HK-2 (cell line): ENCODE data around the gene CCDC85C.

Experiments
- DNase-seq: peaks from one replicate; pipeline ENCODE4 v3.0.0-alpha.2; 2018; ENCODE audit not compliant: unreplicated experiment

CCDC85C gene

DNA sequence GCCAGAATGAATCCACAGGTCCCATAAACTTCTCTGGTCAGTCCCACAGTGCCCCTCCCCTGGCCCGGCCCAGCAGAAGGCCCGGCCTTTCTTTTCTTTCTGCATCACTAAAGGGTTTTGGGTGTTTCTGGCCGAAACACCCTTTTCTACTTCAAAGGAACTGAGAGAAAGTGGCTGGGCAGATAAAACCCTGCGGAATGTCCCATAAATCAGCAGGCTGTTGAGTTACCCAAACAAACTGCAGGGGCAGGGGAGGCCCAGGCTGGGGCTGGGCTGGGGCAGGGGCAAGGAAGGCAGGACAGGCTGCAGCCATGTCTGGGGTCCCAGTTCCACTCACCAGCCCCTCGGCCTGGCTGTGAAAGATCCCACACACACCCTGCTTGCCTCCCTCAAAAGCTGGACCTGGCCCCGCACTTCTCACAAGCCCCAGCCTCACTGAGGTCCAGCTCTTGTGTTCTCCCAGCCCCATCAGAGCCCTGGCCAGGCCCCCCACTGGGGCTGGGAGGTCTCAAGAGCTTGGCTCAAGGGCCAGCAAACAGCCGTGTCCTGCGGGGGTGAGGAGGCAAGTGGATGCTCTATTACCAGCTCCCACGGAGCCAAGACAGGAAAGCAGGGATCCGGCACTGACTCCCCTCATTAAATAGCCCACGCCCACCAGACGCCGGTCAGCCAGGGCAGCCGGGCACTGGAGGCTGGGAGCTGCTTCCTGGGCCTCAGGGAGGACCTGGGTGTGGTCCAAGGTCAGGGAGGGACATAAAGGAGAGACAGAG lies 80.9 kb downstream of the CCDC85C start:
- DNase-seq = no peak

DNA sequence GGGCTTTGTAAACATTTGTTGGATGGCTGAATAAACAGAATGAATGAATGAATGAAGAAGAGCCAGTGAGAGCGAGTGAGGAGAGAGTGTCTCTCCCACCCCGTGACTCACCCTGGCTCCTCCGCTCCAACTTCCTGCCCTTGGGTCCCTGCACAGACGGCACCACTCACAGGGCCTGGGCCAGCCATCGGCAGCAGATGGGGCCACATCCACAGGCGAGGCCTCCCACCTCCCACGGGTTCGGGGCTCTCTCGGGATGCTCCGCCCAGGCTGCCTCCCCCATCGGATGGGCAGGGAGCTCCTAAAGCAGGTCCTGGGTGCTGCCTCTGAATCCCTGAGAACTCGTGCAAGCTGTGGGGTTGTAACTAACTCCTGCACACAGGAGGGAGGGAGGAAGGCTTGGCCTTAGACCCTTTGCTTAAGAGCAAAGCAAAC lies 81.5 kb downstream of the CCDC85C start:
- DNase-seq = peak; percentile 38

DNA sequence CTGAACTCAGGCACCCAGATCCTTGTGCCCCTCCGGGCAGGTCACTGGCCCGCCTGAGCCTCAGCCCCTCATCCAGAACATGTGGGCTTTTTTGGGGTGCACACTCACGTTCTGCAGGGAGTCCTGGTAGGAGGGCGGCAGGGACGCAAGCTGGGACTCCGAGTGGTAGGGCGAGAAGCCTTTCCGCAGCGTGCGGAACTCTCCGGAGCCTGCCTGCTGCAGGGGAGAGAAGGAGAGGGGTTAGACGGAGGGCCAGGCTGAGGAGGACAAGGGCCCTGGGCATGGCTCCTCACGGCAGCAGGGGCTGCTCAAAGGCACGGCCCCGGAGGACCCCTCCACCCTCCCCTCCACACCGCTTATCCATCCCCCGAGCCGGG lies 82.0 kb downstream of the CCDC85C start:
- no peak for DNase-seq

DNA sequence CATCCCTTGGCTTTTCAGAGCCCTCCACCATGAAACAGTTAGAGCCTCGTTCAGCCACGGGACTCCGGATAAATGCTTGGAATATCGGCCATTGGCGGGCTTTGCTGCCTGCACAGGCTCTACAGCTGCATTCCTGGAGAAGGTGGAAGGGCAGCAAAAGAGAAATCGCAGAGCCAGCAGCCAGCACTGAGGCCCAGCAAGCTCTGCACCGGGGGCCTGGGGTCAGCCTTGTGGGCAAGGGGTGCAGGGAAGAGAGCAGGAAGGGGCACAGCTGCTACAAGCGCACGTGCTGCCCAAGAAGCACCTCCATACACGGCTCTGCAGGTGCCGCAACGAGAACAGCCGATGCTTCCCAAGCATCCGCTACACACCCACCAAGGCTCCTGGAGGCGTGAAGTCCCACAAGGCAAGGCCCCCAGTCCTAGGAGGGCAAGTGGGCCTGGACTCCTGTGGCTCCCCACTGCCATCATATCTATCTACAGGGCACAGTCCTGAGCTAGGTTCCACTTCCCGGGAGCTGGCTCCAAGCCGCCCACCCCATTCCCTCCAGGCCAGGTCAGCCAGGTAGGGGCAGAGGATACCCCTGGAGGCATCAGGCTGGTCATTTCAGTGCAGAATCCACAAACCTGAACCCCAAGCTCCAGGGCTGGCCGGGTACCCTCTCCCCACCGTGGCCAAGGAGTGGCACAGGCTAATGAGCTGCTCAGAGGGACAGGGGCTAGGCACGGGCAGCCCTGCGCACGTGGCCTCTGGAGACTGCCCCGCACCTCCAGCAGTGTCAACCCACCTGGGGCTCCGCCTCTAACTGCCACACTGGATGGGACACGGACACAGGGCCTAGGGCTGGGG lies 82.6 kb downstream of the CCDC85C start:
- no peak for DNase-seq

DNA sequence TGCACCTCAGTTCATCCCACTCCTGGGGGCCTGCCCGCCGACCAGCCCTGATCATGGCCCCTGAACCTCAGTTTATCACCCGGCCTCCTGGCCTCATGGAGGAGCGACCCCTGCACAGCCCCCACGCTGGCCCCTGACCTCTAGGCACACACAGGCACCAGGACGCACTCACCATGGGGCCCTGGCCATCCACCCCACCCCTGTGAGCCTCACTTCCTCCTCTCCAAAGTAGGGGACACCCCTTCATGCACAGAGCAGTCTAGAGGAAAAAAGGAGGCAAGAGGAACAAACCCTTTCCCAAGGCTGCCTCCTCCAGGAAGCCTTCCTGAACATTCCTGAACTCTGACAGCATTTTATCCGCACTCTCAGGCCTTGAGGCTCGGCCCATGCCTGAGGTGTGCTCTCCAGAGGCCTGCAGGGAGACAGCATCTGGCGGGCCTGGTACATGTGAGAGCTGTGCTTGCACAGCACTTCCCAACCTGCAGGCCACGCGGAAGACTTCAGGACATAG lies 83.4 kb downstream of the CCDC85C start:
- no peak for DNase-seq

DNA sequence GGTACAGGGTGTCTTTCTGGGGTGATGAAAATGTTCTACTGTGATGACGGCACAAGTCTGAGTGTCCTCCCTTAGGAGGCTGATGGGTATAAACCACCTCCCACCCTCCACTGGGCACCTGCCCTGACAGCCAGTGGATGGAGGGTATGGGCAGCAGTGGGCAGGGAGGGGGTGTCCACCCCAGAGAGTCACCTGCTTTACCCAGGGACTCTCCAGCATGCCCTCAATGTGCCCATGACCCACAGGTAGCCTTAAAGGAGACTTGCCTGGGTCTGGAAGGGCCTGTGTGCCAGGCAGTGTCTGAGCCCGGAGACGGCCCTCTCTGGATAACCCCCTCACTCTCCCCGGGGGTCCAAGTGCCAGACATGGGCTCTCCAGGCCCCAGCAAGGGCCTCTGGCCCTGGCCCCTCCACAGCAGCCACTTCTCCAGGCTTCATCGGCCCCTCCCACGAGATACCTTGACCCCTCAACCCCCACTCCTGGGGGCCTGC lies 84.0 kb downstream of the CCDC85C start:
- no peak for DNase-seq

DNA sequence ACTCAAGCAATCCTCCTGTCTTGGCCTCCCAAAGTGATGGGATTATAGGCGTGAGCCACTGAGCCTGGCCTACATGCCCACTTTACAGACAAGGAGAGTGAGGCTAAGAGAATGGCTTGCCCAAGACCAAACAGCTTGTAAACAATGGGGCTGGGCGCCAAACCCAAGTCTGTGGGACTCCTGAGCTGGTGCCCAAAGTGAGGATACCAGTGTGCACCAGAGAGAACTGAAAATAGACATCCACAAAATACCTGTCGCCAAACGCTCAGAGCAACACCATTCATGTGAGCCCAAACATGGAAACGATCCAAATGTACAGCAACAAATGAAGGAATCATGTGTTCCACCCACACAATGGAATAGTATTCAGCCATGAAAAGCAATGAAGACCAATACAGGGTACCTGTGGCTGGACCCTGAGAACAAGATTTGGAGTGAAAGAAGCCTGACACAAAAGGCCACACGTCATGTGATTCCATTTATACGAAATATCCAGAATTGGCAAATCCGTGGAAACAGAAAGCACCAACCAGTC lies 84.6 kb downstream of the CCDC85C start:
- no peak for DNase-seq

DNA sequence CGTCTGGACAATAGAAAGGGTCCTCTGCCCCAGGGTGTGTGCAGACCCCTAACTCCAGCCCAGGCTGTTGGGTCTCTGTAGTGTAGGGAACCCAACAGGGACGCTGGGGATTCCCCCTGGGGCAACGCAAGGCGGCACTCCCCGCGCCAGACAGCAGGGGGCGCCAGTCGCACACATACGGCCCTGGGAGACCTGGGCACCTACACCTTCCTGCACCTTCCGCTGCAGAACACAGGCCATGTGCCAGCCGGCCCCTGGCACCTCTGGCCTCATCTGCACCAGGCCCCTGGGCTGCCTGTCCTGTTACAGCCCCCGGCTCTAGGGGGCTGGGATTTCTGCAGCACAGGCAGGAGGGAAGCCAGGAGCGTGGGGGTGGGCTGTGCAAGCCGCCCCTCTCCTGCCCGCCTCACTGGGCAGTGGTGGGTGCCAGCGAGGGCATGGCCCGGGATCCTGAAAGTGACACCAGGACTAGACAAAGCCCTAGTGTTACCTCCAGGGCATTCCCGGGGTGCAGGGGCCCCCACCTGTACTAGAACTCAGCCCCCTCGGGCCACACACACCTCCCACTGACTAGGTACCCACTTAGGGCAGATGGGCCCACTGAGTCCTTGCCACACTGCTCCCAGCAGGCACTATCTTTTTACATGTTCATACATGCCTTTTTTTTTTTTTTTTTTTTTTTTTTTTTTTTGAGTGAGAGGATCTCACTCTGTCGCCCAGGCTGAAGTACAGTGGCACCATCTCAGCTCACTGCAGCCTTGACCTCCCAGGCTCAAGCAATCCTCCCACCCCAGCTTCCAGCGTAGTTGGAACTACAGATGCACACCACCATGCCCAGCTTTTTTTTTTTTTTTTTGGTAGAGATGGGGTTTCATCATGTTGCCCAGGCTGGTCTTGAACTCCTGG lies 85.3 kb downstream of the CCDC85C start:
- peak; percentile 82 for DNase-seq

DNA sequence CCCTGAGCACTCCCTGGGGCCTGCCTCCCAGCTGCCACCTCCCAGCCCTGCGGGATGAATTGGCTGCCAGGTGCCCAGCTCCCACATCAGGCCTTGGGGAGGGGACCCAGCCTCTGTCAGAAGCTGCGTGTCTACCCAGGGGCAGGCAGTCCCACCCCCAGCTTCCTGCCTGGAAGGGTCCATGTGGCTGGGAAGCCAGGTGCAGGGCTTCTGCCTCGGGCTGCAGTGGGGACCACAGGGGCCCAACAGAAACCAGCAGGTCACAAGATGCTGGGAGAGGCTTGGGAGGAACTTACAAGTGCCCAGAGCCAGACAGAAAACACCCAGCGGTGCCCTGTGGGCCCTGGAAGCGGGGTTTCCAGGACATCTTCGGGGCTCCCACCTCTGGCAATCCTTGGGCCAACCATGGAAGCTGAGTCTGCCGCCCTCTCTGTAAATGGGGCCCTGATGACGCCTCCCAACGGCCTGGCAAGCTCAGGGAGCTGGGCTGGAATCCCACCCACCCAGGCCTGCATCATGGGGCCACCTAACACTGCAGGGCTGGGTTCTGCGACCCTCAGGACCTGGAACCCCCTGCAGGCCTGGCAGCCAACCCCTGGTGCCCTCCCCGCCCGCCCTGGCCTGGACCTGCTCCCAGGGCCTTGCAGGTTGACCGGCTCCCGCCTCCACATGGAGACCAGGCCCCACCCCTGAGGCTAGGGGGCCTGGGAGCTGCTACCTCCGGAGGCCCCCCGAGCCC lies 86.2 kb downstream of the CCDC85C start:
- no peak for DNase-seq

DNA sequence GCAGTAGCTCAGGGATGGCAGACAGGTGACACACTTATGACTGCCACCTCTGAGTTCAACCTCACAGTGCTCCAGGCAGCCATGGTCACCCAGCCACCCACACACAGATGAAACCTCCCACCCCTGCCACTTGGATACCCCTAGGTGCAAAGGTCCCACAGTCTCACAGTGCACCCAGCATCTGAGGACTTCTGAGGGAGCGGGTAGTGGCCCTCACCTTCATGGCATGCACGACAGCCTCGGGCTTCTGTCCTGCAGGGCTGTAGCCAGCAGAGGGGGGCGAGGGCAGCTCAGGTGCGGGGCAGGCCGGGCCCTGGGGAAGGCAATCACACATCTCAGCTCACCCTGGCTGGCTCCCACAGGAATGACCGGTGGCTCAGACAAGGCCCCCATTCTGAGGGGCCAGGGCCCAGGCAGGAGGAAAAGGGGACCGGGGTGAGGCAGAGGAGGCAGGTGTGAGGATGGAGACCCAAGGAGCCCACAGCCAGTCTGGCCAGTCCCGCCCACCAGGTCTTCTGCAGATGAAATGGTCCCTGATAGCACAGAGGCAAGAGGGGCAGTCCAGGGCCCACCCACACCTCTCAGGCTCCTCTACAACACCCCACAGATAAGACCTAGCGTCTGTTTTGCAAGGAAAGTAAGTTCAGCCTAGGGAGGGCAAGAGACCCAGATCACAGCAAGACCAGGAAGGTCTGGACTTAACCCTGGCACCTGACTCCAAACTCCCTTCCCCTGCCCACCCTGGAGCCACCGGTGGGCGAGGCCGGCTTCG lies 87.0 kb downstream of the CCDC85C start:
- no peak for DNase-seq

DNA sequence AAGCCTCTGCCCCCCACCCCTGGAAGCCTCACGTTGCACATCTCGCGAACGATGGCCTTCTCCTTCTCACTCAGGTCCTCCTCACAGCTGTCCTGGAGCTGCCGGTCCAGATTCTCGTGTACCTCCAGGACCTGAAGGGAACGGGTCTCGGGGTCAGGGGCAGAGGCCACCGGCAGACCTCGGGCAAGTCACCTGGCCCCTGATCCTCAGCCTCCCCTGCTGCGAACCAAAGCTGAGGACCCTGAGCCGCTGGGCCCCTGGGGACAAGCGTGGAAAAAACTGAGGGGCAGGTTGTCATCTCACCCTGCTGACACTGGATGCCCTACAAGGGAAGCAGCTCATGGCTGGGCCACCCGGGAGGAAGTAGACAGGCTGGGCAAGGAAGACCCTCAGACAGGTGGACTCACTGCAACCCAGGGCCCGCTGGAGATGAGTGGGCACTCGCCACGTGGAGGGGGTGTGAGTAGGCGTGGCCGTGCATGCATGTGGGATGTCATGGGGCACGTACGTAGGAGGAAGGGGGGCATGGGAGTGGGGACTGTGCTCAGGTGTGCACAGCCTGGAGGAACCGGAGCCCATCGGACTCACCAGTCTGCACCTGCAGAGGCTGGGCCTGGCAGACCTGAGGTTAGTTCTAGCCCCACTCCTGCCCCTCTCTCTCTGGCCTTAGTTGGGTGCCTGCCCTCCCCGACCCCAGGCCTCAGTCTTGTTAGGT lies 87.7 kb downstream of the CCDC85C start:
- no peak for DNase-seq

DNA sequence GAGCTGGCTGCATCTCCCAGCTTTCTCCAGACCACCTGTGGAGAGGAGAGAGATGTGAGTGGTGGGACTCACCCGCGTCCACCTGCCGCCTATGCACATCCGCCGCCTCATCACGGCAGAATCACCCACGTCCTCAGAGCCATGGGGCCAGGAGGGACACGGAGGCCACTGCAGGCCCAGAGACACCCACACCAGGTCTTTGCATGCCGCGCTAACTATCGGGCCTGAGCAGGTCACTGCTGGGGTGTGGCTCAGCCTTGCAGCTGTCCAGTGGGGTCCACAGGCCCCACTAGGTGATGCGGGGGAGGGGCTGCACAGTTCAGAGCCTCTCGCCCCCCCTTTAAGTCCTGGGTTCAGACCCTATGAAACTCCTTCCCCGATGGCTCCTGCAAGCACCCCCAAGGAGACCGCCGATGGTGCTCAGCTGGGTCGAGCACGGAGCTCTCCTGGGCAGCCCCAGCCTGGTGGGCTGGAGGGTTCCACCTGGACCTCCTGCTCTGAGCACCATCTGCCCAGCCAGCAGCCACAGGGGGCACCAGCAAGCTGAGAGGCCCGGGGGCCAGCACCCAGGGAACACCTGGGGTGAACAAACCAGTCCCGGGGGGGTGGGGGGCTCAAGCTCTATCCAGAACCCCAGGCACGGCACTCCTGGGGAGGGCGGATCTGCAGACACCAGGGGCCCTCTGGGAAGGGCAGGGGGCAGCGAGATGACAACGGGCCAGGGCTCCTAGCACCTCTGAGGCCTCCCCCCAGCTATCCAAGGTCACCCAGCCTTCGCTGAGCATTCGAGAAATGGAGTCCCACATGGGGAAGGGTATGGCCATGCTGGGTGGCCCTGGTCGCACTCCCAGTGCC lies 88.5 kb downstream of the CCDC85C start:
- DNase-seq = no peak

DNA sequence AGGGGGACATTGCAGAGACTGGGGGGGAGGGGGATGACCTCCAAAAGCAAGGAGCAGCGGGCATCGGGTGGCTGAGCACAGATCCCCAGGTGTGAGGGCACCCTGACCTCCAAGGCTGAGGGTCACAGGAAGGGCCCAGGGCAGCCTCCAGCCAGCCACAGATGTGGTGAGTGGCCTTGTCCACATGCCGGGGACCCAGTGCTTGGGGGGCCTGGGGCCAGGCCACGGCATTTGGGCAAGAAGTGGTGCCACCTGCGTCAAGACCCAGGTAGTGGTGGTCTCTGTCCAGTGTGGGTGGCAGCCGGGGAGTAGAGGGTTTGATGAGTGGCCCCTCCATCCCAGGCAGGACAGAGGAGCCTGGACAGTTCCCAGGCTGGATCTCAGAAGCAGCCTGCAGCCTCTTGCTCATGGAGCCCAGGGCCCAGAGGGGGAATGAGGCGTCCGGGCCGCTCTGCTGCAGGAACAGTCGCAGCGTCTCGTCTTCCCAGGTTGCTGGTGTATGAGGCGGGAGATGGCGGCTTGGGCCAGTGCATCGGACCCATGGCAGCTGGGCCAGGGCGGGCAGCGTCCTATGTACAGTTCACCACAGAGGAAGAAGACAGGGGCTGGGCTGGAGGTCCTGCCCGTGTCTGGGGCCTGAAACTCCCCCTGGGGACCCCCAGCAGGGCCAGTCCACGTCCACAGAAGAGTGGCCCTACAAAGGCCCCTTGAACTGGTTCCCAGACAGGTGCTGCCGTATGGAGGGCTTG lies 89.3 kb downstream of the CCDC85C start:
- no peak for DNase-seq

DNA sequence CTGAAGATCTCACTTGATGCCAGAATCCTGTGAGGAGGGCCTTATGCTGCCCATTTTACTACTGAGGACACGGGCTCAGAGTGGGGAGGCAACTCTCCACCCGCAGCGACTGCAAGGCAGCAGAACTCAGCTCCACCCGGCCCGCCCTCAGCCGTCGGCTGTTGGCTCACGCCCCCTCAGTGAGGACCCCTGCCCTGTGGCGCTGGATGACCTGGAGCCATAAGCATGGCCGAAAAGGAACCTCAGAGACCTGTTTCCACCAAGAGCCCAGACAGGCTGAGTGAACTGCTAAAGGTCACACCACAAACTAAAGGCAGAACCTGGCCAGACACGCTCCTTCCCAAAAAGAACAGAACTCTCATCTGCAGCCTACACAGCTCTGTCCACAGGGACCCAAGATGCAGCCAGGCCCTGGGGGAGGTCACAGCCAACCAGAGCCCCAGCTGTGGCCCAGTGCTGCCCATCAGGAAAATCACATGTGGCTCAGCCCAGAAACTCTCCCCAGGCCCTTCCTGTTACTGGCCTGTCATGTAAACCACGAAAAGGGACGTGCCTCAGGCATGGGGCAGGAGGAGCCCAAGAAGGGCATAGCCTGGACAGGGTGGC lies 90.0 kb downstream of the CCDC85C start:
- DNase-seq = no peak

DNA sequence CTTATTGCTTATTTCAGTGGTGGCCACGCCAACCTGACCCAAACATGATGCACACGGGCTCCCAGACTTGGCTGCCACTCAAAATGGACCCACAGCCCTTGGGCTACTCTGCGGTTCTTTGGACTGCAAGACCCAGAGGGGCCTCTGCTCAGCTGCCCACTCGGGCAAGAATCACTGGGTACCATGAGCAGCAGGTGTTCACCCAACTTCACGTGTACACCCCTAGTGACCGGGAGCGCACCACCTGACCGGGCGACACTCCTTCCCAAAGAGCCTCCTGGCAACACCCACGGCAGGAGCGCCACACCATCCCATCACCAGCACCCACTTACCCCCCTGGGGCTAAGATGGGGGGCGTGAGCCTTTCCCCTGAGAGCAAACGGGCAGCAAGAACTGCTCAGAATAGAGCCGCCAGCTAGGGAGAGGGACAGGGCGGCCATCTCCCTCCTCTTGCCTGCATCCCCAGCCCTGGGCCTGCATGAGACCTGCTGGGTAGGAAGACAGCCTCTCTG lies 90.8 kb downstream of the CCDC85C start:
- no peak for DNase-seq

DNA sequence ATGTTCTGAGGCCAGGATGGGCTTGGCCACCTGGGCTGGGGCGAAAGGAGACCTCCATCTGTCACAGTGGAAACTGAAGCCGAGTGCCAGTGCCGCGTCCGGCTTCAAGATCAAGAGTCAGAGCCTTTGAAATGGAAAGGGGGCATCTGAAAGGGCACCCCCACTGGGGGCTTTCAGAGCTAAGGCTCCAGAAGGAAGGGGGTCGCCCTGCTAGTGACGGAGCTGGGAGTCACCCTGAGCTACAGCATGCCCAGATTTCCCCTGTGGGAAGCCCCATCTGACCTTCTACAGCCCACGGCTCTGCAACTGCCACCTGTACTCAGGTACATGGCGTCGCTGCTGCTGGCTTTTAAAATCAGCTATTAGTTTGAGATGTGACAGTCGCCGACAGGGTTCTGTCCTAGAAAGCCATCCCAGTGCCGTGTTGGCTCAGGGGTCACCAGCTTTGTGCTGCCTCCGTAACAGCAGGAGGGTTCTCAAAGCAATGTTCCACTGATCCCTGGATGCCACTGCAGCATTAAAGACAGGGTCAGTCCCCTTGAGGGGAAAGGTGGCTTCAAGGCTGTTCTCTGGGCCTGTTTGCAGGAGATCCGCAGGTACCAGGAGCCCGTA lies 91.3 kb downstream of the CCDC85C start:
- DNase-seq = no peak

DNA sequence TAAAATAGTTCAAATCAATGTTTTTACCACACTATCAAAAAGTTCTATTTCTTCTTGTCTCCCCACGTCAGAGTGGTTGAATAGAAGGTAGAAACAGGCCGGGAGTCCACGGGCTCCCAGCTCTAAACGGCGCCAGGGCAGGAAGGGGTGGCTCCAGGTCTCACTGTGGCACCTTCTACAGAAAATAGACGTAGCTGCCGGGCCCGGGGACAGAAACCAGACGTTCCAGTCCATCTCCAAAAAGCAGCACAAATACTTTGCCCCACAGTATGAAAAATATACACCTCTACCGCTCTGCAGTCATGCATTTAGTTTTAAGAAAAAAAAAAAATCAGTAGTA lies 91.9 kb downstream of the CCDC85C start:
- DNase-seq = no peak
